ENCODE data around the gene TMEM163. TPM values are rescaled to one million over a fixed set of nuclear protein-coding genes. Genes with fewer than 3 reads are reported as not detected.

The TMEM163 gene
- total RNA-seq, 1 donor from 2014 or later: not detected

DNA sequence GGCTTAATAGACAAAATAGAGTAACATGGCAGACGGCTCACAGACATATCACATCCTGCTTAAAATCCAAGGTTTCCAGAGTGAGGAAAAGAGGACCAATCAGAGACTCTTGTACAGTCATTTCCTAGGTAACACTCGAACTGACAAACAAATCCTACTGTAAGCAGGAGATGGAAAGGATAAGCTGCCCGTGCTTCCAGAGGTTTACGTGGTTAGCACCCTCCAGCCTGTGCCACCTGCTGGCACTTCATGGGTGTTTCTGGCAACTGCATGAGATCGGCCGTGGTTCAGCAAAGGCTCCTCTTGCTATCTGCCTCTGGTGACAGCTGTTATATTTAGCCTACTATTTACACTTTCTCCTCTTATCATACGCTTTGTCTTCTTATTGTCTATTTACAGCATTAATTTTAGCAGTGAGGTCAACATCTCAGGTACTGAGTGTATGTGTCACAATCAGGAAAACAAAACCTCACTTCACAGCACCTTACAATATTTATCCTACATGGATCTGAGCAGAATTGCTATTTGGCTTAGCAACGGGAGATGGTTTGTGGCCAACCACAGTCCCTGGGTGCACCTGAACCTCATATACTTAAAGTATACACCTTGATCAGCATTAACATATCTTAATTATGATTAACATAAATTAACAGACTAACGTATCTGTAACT, 226.9 kb downstream of the TMEM163 start:
- H3K36me3 ChIP-seq (ENCODE audit: control insufficient read depth, insufficient read depth, low read length): no peaks in the 10 kb centered on the region
- no peak overlapping the region for H3K4me3 ChIP-seq (ENCODE audit: low read depth, low read length)
- H3K27me3 ChIP-seq (ENCODE audit: control insufficient read depth, insufficient read depth, low read length): no peaks in the 10 kb centered on the region
- DNase-seq (ENCODE audit: low read depth) (peak; percentile 37), FAIRE-seq (no peak)
- TF ChIP-seq, protein P1, sequence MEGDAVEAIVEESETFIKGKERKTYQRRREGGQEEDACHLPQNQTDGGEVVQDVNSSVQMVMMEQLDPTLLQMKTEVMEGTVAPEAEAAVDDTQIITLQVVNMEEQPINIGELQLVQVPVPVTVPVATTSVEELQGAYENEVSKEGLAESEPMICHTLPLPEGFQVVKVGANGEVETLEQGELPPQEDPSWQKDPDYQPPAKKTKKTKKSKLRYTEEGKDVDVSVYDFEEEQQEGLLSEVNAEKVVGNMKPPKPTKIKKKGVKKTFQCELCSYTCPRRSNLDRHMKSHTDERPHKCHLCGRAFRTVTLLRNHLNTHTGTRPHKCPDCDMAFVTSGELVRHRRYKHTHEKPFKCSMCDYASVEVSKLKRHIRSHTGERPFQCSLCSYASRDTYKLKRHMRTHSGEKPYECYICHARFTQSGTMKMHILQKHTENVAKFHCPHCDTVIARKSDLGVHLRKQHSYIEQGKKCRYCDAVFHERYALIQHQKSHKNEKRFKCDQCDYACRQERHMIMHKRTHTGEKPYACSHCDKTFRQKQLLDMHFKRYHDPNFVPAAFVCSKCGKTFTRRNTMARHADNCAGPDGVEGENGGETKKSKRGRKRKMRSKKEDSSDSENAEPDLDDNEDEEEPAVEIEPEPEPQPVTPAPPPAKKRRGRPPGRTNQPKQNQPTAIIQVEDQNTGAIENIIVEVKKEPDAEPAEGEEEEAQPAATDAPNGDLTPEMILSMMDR (IDR thresholded peaks at IDR 0.05; ENCODE audit: insufficient read depth, low read length, severe bottlenecking): peak; percentile 41

DNA sequence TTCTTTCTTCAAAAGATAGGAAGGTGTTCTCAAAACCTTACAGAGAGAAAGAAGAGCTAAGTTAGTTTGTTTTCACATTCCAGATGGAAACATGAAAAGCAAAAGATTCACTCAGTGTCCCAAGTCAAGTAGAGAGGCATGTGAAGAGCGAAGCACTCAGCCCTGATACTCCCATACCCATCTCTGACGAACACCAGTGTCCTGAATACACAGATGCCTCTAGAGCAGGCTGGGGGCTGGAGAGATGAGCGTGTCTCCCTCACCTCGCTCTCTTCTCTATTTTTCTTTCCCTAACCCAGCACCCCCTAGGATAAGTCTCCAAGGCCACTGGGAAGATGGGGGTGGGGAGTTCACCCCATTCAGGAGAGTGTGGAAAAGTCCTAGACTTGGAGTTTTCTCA, 227.8 kb downstream of the TMEM163 start:
- no peaks in the 10 kb centered on the region for H3K36me3 ChIP-seq (ENCODE audit: control insufficient read depth, insufficient read depth, low read length)
- TF ChIP-seq, protein P1 (IDR thresholded peaks at IDR 0.05; ENCODE audit: insufficient read depth, low read length, severe bottlenecking): no peak
- FAIRE-seq (no peak), DNase-seq (ENCODE audit: low read depth) (no peak)
- no peaks in the 10 kb centered on the region for H3K27me3 ChIP-seq (ENCODE audit: control insufficient read depth, insufficient read depth, low read length)
- H3K4me3 ChIP-seq (ENCODE audit: low read depth, low read length): no peak overlapping the region

DNA sequence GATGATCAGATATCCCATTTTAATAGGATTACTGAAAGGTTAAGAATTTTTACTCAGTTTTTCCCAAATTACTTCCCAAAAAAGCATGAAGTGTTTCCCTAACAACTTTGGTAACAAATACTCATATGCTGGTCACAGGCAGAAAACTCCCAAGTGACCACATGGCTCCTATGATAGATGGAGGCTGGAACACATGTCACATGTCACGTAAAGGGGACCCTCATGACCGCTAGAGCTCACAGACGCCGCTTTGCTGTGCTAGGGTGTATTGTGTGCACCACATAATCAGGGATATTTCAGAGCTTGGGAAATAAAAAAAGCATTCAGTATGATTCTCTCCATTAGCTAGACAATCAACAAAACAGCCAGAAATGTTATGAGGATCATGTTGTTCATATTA, 228.2 kb downstream of the TMEM163 start:
- no peak for DNase-seq (ENCODE audit: low read depth)
- no peak for FAIRE-seq
- TF ChIP-seq, protein P1 (IDR thresholded peaks at IDR 0.05; ENCODE audit: insufficient read depth, low read length, severe bottlenecking): no peak
- Histone ChIP-seq H3K27me3 (ENCODE audit: control insufficient read depth, insufficient read depth, low read length) (no peaks in the 10 kb centered on the region), H3K4me3 (ENCODE audit: low read depth, low read length) (no peak overlapping the region), H3K36me3 (ENCODE audit: control insufficient read depth, insufficient read depth, low read length) (no peaks in the 10 kb centered on the region)

DNA sequence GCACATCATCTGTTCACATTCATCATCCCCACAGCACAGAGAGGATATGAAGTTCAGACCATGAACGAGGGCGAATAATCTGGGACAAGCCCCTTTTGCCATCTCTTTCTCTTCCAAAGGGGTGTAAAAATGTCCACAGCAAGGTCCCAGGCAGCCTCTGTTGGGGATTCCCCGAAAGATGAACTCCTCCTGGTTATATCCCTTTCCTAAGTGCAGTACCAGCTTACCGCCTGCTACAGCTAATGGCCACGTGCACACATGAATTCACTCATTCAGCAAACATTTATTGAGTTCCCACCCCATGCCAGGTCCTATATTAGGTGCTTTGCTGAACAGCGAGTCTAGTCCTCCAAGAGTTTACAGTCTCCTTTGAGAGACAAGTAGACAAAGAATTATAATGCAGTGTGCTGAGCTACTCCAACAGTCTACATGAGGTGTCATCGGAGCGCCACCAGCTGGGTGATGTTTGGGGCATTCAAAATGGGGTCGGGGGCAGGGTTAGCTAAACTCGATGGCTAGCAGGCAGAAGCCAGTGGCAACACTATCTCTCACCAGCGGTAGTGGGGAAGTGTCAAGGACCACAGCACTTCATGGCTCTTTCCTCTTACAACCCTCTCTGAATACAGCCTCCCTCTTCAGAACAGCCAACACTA, 228.9 kb downstream of the TMEM163 start:
- TF ChIP-seq, protein P1 (IDR thresholded peaks at IDR 0.05; ENCODE audit: insufficient read depth, low read length, severe bottlenecking): no peak
- DNase-seq (ENCODE audit: low read depth): no peak
- FAIRE-seq: no peak
- no peaks in the 10 kb centered on the region for H3K27me3 ChIP-seq (ENCODE audit: control insufficient read depth, insufficient read depth, low read length)
- H3K4me3 ChIP-seq (ENCODE audit: low read depth, low read length): no peak overlapping the region
- no peaks in the 10 kb centered on the region for H3K36me3 ChIP-seq (ENCODE audit: control insufficient read depth, insufficient read depth, low read length)

DNA sequence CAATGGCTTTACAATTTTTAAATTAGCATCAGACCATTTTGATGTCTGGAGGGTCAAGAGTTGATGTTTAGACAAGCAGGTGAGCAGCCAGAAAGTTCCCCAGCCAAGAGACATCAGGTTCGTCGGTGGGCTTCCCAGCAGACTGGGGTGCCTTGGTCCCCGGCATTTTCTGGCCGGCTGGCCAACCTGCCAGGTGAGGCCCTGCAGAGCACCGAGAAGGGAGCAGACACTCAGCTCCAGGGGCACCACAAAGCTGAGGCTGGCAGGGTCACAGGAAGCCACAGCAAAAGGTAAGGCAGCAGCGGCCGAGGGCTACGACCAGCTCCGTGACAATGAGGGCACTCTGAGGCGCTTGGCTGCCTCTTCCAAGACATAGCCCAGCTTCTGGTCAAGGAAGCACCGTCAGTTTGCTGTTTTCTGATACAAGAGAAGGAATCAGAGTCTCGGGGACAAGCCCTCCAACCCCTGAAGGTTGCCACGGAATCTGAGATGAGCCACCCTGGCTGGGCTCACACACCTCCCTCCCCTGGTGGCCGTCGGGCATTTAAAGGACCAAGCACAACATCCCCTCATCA, 235.9 kb downstream of the TMEM163 start:
- TF ChIP-seq, protein P1 (IDR thresholded peaks at IDR 0.05; ENCODE audit: insufficient read depth, low read length, severe bottlenecking): no peak
- H3K4me3 ChIP-seq (ENCODE audit: low read depth, low read length): no peak overlapping the region
- no peaks in the 10 kb centered on the region for H3K27me3 ChIP-seq (ENCODE audit: control insufficient read depth, insufficient read depth, low read length)
- DNase-seq (ENCODE audit: low read depth) (no peak), FAIRE-seq (no peak)
- H3K36me3 ChIP-seq (ENCODE audit: control insufficient read depth, insufficient read depth, low read length): no peaks in the 10 kb centered on the region
